CD4-positive, alpha-beta T cell treated with Interleukin-4 for 1 hour (primary cell): Measurements from ENCODE around the gene LITAFD.
"Not testable (repeated sequence)": the region's sequence is repeated elsewhere in the genome, so short reads cannot be mapped to it uniquely, and the experiment has no call there.

Source experiments
- DNase-seq, 2 donors: peaks; one replicate each; pipeline ENCODE4 v3.0.0-alpha.2; 2020 to 2022

The LITAFD gene

GRCh38 chr16:8882041-8882617, at the start of gene LITAFD:
TSS of gene LITAFD (plus strand) at chr16:8882351. CDS start at chr16:8884356, 2,005 bp downstream.
- DNase-seq, result no peak

GRCh38 chr16:8832717-8833105, 49.4 kb upstream of the LITAFD start:
- no peak for DNase-seq

DNA sequence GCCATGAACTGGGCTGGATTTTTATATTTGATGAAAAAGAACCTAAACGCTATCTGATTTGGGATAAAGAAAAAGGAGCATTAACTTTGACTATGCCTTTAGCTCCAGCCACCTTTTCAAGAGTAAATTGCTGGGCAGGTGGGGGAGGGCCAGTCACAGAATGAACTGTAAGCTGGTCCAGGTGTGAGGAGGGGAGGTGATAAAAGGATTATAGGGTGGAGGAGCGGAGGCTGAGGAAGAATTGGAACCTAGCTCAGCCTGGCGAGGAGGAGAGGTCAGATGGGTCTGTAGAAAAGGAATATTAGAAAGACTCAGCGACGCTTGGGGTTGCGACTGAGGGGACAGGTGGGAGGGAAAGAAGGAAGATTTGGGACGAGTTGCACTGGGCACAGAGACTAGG, 45.4 kb upstream of the LITAFD start:
- DNase-seq, result not testable (repeated sequence)

- not testable (repeated sequence) for DNase-seq
Measured at GRCh38 chr16:8837594-8837993, 44.6 kb upstream of the LITAFD start.

GRCh38 chr16:8842016-8842415, 40.1 kb upstream of the LITAFD start:
- not testable (repeated sequence) for DNase-seq

DNA sequence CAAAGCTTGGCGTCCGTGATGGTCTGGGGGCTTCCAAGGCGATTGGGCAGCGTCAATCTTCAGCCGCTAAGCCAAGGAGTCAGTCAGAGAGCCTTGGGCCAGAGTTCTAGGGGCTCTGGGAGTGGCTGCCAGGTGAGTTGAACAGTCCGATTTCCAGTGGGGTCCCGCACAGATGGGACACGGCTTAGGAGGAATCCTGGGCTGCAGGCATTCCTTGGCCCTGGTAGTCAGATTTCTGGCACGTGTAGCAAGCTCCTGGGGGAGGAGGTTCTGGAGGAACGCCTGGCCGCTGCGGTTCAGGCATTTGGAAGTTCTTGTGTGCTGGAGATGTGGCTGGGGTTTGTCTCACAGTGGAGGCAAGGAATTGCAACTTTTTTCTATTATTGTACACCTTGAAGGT, 38.9 kb upstream of the LITAFD start:
- not testable (repeated sequence) for DNase-seq

- no peak for DNase-seq
Measured at GRCh38 chr16:8845699-8846298, 36.4 kb upstream of the LITAFD start.

DNA sequence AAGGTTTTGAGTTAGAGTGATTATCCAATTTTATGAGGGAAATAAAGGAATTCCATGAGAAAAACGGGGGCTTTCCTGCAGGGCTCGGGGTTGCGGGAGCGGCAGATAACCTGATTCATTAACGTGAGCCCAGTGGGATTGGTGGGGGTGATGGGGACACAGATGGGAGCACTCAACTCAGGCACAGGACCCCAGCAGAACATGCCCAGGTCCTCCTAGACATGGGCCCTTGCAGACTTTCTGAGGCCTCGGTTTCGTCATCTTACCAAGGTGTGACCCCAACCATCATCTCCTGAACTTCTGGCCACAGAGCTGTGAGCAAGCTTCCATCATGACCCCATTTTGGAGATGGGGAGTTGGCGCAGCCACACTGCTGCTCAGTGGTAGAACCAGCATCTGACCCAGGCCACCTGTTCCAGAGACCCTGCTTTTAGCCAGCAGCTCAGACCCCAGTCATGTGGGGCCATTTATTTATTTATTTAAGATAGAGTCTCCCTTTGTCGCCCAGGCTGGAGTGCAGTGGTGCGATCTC, 35.7 kb upstream of the LITAFD start:
- no peak for DNase-seq

DNA sequence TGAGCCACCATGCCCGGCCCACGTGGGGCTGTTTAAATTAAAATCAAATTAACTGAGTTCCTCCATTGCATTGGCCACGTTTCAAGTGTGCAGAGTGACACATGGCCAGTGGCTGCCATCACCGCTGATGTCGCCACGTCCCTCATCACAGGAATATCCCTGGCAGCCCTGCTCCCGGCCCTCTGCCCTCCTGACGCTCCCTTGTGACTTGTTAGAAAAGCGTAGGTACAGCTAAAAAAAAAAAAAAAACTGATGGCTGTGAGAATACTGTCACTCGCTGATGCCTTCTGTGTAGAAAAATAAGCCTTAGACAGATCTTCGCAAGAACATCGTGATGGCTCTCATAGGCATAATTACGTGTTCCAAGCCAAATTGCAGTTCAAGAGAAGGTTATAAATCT, 35.0 kb upstream of the LITAFD start:
- DNase-seq, result no peak

DNA sequence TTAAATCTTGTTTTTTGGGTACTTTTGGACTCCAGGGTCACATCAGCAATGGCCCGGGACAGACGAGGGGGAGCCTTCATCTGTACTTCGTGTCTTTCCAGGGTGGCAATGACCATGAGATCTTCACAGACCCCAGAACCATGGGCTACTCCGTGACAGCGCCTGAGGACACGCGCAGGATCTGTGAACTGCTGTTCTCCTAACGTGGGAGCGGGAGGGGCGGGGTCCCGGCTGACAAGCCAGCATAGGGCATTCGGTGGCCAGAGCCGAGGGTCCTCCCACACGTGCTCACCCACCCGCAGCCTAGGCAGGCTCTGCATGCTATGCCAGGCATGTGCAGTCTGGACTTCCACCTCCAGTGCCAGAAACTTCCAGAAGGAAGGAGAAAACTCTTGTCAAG, 34.5 kb upstream of the LITAFD start:
- no peak for DNase-seq

- no peak for DNase-seq
Measured at GRCh38 chr16:8848231-8848938, 33.8 kb upstream of the LITAFD start.

DNA sequence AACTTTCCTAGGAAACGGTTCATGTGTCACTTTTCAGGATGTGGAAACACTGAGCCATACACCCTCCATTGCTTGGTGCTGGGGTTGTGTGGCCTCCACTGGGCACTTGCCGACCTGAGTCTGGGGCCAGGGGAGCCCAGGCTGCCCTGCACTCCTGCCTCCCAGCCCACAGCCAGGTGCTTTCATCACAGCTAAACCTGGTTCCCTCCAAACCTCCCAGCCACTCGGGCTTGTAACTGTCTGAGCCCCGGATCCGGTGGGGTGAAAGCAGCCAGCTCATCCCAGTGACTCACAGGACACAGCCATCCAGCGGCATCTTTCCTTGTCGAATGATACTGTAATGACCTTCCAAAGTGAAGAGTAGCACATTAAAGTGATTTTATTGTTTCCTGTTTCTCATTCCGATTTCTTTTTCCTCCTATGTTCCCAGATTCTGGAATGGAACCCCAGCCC, 33.2 kb upstream of the LITAFD start:
- no peak for DNase-seq

DNA sequence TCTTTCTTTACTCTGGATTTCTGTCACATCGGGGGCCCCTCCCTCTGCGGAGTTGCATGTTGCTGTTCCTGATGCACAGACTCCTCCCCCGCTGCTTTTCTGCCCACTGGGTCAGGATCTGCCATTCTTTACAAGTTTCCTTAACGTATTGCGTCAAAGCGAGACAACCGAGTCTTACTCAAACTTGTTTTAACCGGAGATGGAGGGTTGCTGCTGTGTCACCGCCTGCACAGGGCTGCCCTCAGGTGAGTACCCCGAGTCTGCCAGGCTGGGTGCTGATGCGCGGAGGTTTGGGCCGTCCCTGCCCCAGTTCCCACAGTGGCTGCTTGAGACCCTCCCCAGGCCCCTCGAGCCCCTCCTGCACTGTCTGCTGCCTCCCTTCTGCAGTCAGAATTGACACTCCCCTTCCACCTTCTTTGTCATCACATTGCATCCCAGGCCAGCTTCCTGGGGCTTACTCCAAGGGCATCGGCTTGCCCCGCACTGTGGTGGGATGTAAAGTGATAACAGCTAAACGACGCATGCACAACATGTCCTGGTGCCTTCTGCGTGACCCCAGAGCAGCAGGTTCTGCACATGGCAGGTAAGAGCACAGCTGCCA, 32.6 kb upstream of the LITAFD start:
- no peak for DNase-seq

DNA sequence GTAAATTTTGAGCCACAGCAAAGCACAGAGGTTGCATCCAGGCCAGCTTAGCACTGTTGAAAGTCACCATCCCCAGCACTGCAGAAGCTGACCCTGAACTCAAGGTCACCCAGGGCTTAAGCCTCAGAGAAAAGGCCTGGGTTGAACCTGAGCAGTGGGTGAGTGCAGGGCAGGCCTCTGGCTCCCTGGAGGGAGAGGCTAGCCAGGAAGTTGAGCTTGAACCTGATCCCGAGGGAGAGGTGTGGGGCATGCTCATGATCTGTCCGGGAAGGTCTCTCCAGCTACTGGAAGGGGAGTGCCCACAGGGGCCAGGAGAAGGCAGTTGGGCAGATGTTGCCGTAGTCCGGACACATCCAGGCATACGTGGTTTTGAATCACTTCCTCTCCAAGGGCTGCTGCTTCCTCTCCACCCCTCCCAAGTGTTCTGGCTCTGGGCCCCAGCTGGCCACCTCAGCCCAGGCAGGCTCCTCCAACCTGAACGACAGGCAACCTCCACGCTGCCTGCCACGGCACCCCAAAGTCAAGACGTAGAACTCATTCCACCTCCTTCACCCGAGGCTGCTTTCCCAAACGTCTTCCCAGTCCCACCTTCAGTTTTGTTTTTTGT, 31.8 kb upstream of the LITAFD start:
- DNase-seq, result peak in 1 of 2 donors; percentile 29

GRCh38 chr16:8851761-8852403, 30.3 kb upstream of the LITAFD start:
- no peak for DNase-seq

- DNase-seq, result no peak
Measured at GRCh38 chr16:8852534-8852933, 29.6 kb upstream of the LITAFD start.

DNA sequence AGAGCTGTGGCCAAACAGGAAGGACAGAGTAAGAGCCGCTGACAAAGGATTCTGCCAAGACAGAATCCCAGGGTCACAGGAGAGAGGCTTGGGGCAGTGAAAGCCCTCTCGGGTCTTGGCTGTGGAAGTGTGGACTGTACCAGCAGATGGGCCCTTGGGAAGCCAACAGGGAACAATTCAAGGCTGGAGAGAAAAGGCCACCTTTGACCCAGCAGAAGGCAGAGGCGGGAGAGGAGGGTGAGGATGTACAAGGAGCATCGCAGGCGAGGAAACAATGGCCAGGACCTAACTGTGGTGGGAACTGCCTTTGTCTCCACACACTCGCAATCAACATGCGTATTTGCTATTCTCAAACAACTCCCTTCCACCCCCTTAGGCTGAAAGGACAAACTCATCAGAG, 29.0 kb upstream of the LITAFD start:
- no peak for DNase-seq

- DNase-seq, result no peak
Measured at GRCh38 chr16:8853611-8854010, 28.5 kb upstream of the LITAFD start.

DNA sequence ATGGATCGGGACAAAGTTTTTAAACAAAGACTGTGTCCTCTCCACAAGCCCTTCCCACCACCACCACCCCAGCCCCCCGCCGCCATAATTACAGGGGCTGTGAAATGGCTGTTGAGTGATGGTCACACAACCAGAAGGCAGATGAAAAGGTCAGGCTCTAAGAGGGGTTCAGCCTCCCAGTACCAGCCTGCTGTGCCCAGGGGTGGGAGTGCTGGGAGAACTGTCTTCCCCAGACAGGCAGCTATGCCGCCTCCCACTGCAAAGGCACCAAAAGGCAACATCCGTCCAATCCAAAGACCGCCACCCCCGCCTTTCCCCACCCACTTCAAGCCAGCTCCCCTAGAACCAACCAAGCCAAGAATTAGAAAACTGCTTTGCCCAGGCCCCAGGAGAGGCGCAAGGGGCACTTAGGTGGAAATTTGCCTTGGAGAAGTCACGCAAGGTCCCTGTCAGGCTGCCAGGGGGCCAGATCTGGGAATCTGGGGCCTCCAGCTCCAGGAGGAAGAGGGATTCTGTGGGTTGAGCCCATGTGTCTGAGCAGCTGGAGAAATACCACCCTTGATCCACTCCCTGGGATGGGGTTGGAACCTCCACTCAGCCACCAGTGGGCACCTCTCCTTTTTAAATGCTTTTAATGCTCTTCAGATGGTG, 27.7 kb upstream of the LITAFD start:
- no peak for DNase-seq

DNA sequence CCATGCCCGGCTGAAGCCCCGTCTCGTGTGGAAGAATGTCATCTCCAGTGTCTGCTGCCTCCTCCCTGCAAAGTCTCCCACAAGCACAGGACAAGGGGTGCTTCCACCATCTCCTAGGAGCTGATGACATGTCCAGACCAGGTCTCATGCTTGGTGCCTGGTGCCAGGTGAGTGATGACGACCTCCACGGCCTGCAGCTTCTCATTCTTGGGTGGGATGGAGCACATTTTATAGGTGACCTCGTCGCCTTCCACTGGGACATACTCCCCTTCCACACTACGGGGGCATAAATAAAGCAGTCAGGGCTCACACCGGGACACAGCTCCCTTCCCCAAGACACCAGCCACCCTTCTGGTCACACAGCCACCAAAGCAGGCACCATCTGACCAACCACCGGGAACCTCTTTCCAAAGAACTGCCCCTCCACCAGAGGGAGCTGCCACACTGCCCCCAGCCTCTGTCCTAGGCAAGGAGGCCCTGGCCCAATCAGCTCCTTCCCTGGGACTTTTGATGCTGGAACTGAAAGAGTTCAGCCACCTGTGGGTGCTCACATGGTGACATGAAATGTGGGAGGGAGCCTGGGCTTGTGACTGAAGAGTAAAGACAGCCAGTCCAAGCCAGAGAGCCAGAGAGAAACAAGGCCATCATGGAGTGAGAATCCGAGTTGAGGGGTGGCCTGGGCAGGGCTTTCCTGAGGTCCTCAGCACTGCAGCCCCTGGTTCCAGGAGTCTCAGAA, 26.9 kb upstream of the LITAFD start:
- no peak for DNase-seq

DNA sequence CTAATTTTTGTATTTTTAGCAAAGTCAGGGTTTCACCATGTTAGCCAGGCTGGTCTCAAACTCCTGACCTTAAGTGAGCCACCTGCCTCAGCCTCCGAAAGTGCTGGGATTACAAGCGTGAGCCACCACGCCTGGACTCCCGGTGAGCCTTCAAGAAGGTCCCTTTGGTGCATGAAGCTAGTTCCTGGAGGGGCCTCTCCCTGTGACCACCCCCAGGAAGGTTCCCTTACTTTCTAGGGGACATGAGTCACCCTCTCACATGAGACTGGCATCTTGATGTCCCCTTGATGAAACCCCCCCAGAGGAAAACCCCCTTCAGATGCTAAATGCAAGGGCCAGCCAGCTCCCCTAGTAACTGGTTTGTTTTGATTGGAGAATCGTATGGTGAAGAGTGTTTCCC, 26.2 kb upstream of the LITAFD start:
- DNase-seq, result no peak
